ENCODE results near the gene NEIL3.

- TF ChIP-seq, protein P1, sequence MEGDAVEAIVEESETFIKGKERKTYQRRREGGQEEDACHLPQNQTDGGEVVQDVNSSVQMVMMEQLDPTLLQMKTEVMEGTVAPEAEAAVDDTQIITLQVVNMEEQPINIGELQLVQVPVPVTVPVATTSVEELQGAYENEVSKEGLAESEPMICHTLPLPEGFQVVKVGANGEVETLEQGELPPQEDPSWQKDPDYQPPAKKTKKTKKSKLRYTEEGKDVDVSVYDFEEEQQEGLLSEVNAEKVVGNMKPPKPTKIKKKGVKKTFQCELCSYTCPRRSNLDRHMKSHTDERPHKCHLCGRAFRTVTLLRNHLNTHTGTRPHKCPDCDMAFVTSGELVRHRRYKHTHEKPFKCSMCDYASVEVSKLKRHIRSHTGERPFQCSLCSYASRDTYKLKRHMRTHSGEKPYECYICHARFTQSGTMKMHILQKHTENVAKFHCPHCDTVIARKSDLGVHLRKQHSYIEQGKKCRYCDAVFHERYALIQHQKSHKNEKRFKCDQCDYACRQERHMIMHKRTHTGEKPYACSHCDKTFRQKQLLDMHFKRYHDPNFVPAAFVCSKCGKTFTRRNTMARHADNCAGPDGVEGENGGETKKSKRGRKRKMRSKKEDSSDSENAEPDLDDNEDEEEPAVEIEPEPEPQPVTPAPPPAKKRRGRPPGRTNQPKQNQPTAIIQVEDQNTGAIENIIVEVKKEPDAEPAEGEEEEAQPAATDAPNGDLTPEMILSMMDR (conservative IDR thresholded peaks at IDR 0.05; ENCODE audit: low read depth, low read length): no peak
- TF ChIP-seq EZH2 (IDR thresholded peaks at IDR 0.05; ENCODE audit: low read length, unreplicated experiment): no peak
Measured at GRCh38 chr4:177281351-177281909, 28.2 kb upstream of the NEIL3 start.
